Esophagus squamous epithelium (tissue), 5 donors: ENCODE data around the gene ADAMTS9. TPM values are rescaled to one million over a fixed set of nuclear protein-coding genes. Genes with fewer than 3 reads are reported as not detected.

Source experiments
- DNase-seq: peaks from one replicate; lab custom pipeline; 2025; lab: John Stamatoyannopoulos, UW
- H3K27ac ChIP-seq, 4 donors: fragments of 200-600 bp; sonication (generic); one replicate each; pipeline ENCODE4 v1.5.1; 2016 to 2019; ENCODE audit warnings: mild to moderate bottlenecking in 1 of 4
- H3K27me3 ChIP-seq, 4 donors: fragments of 200-600 bp; sonication (generic); 1 replicate in 3 of 4; 2 replicates in 1 of 4; pipeline versions ENCODE4 v1.5.1 to v1.6.0; 2017 to 2021; ENCODE audit warnings: antibody characterized with exemption in 1 of 4
- H3K36me3 ChIP-seq, 3 donors: fragments of 200-600 bp; sonication (generic); one replicate each; pipeline ENCODE4 v1.5.1; 2016 to 2019
- H3K4me1 ChIP-seq, 3 donors: fragments of 200-600 bp; sonication (generic); one replicate each; pipeline ENCODE4 v1.5.1; 2017 to 2019
- H3K4me3 ChIP-seq, 4 donors: fragments of 200-600 bp; sonication (generic); 1 replicate in 3 of 4; 2 replicates in 1 of 4; pipeline ENCODE4 v1.5.1; 2016 to 2019; ENCODE audit warnings: mild to moderate bottlenecking in 2 of 4, moderate library complexity in 1 of 4
- H3K9me3 ChIP-seq, 3 donors: fragments of 200-600 bp; sonication (generic); one replicate each; pipeline ENCODE4 v1.5.1; 2016 to 2019
- CTCF ChIP-seq, 6 experiments: fragments of 450-650 bp in 4 of 6; fragments of 200-600 bp in 2 of 6; sonication (generic) in 2 of 6; IDR thresholded peaks; one replicate each; pipeline ENCODE4 v1.5.1; 2016 to 2019; ENCODE audit warnings: antibody characterized with exemption in 6 of 6, mild to moderate bottlenecking in 4 of 6, moderate library complexity in 4 of 6
- POLR2A ChIP-seq, 4 donors: fragments of 450-650 bp; IDR thresholded peaks; one replicate each; pipeline ENCODE4 v1.6.1; 2017; ENCODE audit warnings: antibody characterized with exemption in 4 of 4, mild to moderate bottlenecking in 4 of 4, moderate library complexity in 3 of 4
- WGBS, 2 donors: methylation state at CpG; one replicate each; pipeline ENCODE4 v1.1.5; 2018; 5-methylcytosine and 5-hydroxymethylcytosine counted together
- intact Hi-C: fragments of 100-400 bp; cut with DNase I; formaldehyde crosslinking; loops from one replicate; pipeline ENCODE4 v1.15.0; 2022
- total RNA-seq, 4 donors: library from RNA; depleted of rRNA; stranded (reverse); fragments of >200 nt; gene quantifications; one replicate each; pipeline ENCODE4 v1.1.0, GENCODE V29; 2016
- donor health status: DM: yes; HTN: yes; CAD: no.

The ADAMTS9 gene
- total RNA-seq, 4 donors from 2014 or later = 3.1 to 15.1 (median 5.9) TPM

GRCh38 chr3:64555351-64555750 is 132.4 kb downstream of the ADAMTS9 start:
- 79 to 96% methylated on average over 3 of the region's 3 CpGs for WGBS, 2 donors
- intact Hi-C loops = no loop called here
- Histone ChIP-seq H3K27me3 (peaks cover 0 to 8% (median 0%) of the 10 kb centered on the region in 4 donors), H3K4me1 (no peaks in the 10 kb centered on the region), H3K4me3 (no peak overlapping the region), H3K9me3 (no peaks in the 10 kb centered on the region), H3K36me3 (no peaks in the 10 kb centered on the region), H3K27ac (no peak overlapping the region)
- no peak for DNase-seq
- TF ChIP-seq CTCF (IDR thresholded peaks at IDR 0.05) (no peak), POLR2A (IDR thresholded peaks at IDR 0.05) (no peak)

- Histone ChIP-seq H3K9me3 (no peaks in the 10 kb centered on the region), H3K27ac (no peak overlapping the region), H3K4me1 (peaks cover 0 to 4% (median 0%) of the 10 kb centered on the region in 3 donors), H3K4me3 (no peak overlapping the region), H3K36me3 (no peaks in the 10 kb centered on the region), H3K27me3 (peaks cover 0 to 8% (median 0%) of the 10 kb centered on the region in 4 donors)
- no peak for DNase-seq
- intact Hi-C loops = no loop called here
- 47 to 57% methylated on average over 7 of the region's 7 CpGs for WGBS, 2 donors
- TF ChIP-seq POLR2A (IDR thresholded peaks at IDR 0.05) = no peak
- TF ChIP-seq CTCF (IDR thresholded peaks at IDR 0.05) = no peak
Measured at GRCh38 chr3:64554096-64554920, 133.5 kb downstream of the ADAMTS9 start.

- 67 to 85% methylated on average over 2 of the region's 2 CpGs for WGBS, 2 donors
- Histone ChIP-seq H3K4me1 (peaks cover 0 to 17% (median 3%) of the 10 kb centered on the region in 3 donors), H3K36me3 (no peaks in the 10 kb centered on the region), H3K4me3 (no peak overlapping the region), H3K9me3 (no peaks in the 10 kb centered on the region), H3K27ac (no peak overlapping the region), H3K27me3 (peaks cover 0 to 8% (median 0%) of the 10 kb centered on the region in 4 donors)
- intact Hi-C loops = no loop called here
- TF ChIP-seq CTCF (IDR thresholded peaks at IDR 0.05) = no peak
- no peak for TF ChIP-seq POLR2A (IDR thresholded peaks at IDR 0.05)
- no peak for DNase-seq
Measured at GRCh38 chr3:64552966-64553365, 134.8 kb downstream of the ADAMTS9 start.

- 58 to 77% methylated on average over 2 of the region's 2 CpGs for WGBS, 2 donors
- H3K4me1 ChIP-seq = peaks cover 0 to 23% (median 3%) of the 10 kb centered on the region in 3 donors
- H3K36me3 ChIP-seq = no peaks in the 10 kb centered on the region
Measured at GRCh38 chr3:64552160-64552559, 135.6 kb downstream of the ADAMTS9 start.

More at GRCh38 chr3:64552160-64552559, 135.6 kb downstream of the ADAMTS9 start:
- intact Hi-C loops = no loop called here
- DNase-seq = no peak
- no peak for TF ChIP-seq CTCF (IDR thresholded peaks at IDR 0.05)
- no peak for TF ChIP-seq POLR2A (IDR thresholded peaks at IDR 0.05)
- no peak overlapping the region for H3K4me3 ChIP-seq
- H3K27ac ChIP-seq = peak overlapping the region in 1 of 4 donors; percentile 30
- peaks cover 0 to 8% (median 0%) of the 10 kb centered on the region in 4 donors for H3K27me3 ChIP-seq
- H3K9me3 ChIP-seq = no peaks in the 10 kb centered on the region
